Keratinocyte (primary cell): ENCODE data around the gene SERPINB4.

Source experiments
- CTCF ChIP-seq, 3 experiments: IDR thresholded peaks in 1 of 3; conservative IDR thresholded peaks in 1 of 3; optimal IDR thresholded peaks in 1 of 3; 2 replicates in 2 of 3; 3 replicates in 1 of 3; pipeline versions ENCODE3 to v1.5.1; 2011; ENCODE audit warnings: low read length in 3 of 3, mild to moderate bottlenecking in 3 of 3, moderate library complexity in 2 of 3, control low read depth in 1 of 3, inconsistent platforms in 1 of 3; ENCODE audit not compliant: insufficient read depth in 2 of 3; ENCODE audit errors: extremely low read depth in 1 of 3
- EZH2 ChIP-seq: IDR thresholded peaks from one replicate; pipeline ENCODE4 v1.6.1; 2012; ENCODE audit warnings: inconsistent platforms, mild to moderate bottlenecking, low read length, moderate library complexity

DNA sequence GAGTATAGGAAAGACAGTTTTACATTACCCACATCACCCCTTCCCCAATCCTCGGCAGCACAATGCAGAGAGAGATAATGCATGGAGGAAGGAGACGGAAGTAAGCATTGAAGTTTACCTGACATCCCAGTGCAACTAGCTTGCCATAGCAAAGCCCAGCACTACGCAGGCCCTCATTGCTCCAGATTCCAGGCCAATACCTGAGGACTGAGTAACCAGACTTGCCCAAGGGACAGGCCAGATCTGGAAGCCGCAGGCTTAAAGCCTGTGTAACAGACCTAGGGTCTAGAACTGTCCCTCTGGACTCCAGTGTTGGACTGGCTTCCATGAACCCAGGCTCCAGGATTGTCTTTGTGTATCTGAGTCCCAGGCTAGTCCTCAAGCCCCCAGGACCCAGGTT is 17.6 kb downstream of the SERPINB4 start:
- TF ChIP-seq EZH2, result no peak
- TF ChIP-seq CTCF (optimal IDR thresholded peaks at IDR 0.05 in 1 of 3, IDR thresholded peaks at IDR 0.05 in 1 of 3, conservative IDR thresholded peaks at IDR 0.05 in 1 of 3; ENCODE audit: extremely low read depth in 1 of 3, insufficient read depth in 2 of 3, low read length in 3 of 3), result no peak
